Sigmoid colon (tissue), 7 donors: ENCODE results near the gene TRIP13. TPM values are rescaled to one million over a fixed set of nuclear protein-coding genes. Genes with fewer than 3 reads are reported as not detected.

ENCODE experiments used
- DNase-seq: peaks from one replicate; pipeline ENCODE4 v3.0.0-alpha.2; 2019
- H3K27ac ChIP-seq, 4 donors: fragments of 200-600 bp; sonication (generic); one replicate each; pipeline ENCODE4 v1.5.1; 2016 to 2019; ENCODE audit warnings: mild to moderate bottlenecking in 1 of 4
- H3K27me3 ChIP-seq, 3 donors: fragments of 200-600 bp; sonication (generic); one replicate each; pipeline ENCODE4 v1.5.1; 2019; ENCODE audit warnings: mild to moderate bottlenecking in 1 of 3
- H3K36me3 ChIP-seq, 4 donors: fragments of 200-600 bp; sonication (generic); one replicate each; pipeline ENCODE4 v1.5.1; 2016 to 2019
- H3K4me1 ChIP-seq, 4 donors: fragments of 200-600 bp; sonication (generic); one replicate each; pipeline ENCODE4 v1.5.1; 2017 to 2019
- H3K4me3 ChIP-seq, 4 donors: fragments of 200-600 bp; sonication (generic); one replicate each; pipeline ENCODE4 v1.5.1; 2017 to 2019; ENCODE audit warnings: mild to moderate bottlenecking in 2 of 4, moderate library complexity in 1 of 4
- H3K9me3 ChIP-seq, 4 donors: fragments of 200-600 bp in 3 of 4; sonication (generic) in 3 of 4; one replicate each; pipeline versions ENCODE4 v1.5.1 to v1.6.1; 2013 to 2019
- EP300 ChIP-seq, 4 donors: sonication (generic); formaldehyde crosslinking; IDR thresholded peaks; one replicate each; pipeline ENCODE4 v1.6.1; 2017; ENCODE audit warnings: antibody characterized with exemption in 4 of 4
- POLR2A ChIP-seq, 2 donors: fragments of 450-650 bp; IDR thresholded peaks; one replicate each; pipeline ENCODE4 v1.6.1; 2016; ENCODE audit warnings: antibody characterized with exemption in 2 of 2, mild to moderate bottlenecking in 2 of 2, moderate library complexity in 2 of 2
- POLR2AphosphoS5 ChIP-seq, 4 donors: sonication (generic); formaldehyde crosslinking; IDR thresholded peaks; one replicate each; pipeline ENCODE4 v1.6.1; 2017; ENCODE audit warnings: antibody characterized with exemption in 4 of 4
- WGBS, 2 donors: extraction: QIAGEN DNeasy Blood & Tissue Kit; methylation state at CpG; one replicate each; pipeline ENCODE4 v1.1.7; 2013; 5-methylcytosine and 5-hydroxymethylcytosine counted together
- intact Hi-C: fragments of 100-400 bp; cut with DNase I; formaldehyde crosslinking; loops from one replicate; pipeline ENCODE4 v1.15.1; 2023
- polyA plus RNA-seq, 3 donors: library from polyadenylated mRNA; stranded (reverse); fragments of 200-250 nt; gene quantifications; one replicate each; pipeline ENCODE4 v1.2.3, GENCODE V29; 2013
- total RNA-seq, 4 donors: library from RNA; depleted of rRNA; stranded (reverse); fragments of >200 nt; gene quantifications; one replicate each; pipeline ENCODE4 v1.1.0, GENCODE V29; 2016
- TF ChIP-seq, protein P1 (sequence below), 4 experiments: fragments of 450-650 bp in 3 of 4; fragments of 200-600 bp in 1 of 4; IDR thresholded peaks; one replicate each; pipeline ENCODE4 v1.5.1; 2016 to 2019; ENCODE audit warnings: antibody characterized with exemption in 4 of 4, mild to moderate bottlenecking in 3 of 4, moderate library complexity in 2 of 4
- donor health status: healthy with polysubstance abuse.
- donor health status: Bipolar disorder and iron deficiency.
- donor health status: healthy.

Gene TRIP13
- total and polyA plus RNA-seq, 7 donors, result 0.16 to 7.7 (median 1.0) TPM; not detected in 1

- intact Hi-C loops, result no loop called here
- no peaks in the 10 kb centered on the region for H3K36me3 ChIP-seq
- TF ChIP-seq POLR2AphosphoS5 (IDR thresholded peaks at IDR 0.05), result no peak
- no peak for TF ChIP-seq EP300 (IDR thresholded peaks at IDR 0.05)
- no peak for TF ChIP-seq POLR2A (IDR thresholded peaks at IDR 0.05)
- TF ChIP-seq, protein P1, sequence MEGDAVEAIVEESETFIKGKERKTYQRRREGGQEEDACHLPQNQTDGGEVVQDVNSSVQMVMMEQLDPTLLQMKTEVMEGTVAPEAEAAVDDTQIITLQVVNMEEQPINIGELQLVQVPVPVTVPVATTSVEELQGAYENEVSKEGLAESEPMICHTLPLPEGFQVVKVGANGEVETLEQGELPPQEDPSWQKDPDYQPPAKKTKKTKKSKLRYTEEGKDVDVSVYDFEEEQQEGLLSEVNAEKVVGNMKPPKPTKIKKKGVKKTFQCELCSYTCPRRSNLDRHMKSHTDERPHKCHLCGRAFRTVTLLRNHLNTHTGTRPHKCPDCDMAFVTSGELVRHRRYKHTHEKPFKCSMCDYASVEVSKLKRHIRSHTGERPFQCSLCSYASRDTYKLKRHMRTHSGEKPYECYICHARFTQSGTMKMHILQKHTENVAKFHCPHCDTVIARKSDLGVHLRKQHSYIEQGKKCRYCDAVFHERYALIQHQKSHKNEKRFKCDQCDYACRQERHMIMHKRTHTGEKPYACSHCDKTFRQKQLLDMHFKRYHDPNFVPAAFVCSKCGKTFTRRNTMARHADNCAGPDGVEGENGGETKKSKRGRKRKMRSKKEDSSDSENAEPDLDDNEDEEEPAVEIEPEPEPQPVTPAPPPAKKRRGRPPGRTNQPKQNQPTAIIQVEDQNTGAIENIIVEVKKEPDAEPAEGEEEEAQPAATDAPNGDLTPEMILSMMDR (IDR thresholded peaks at IDR 0.05), result no peak
- whole genome bisulfite sequencing, 2 donors, result 64 to 80% methylated on average over 24 of the region's 24 CpGs
- H3K27me3 ChIP-seq, result peaks cover 0 to 3% (median 0%) of the 10 kb centered on the region in 3 donors
- H3K9me3 ChIP-seq, result no peaks in the 10 kb centered on the region
- peaks cover 0 to 27% (median 21%) of the 10 kb centered on the region in 4 donors for H3K4me1 ChIP-seq
- no peak overlapping the region for H3K27ac ChIP-seq
- DNase-seq, result no peak
- H3K4me3 ChIP-seq, result no peak overlapping the region
These were observed 61.1 kb downstream of the TRIP13 start for GRCh38 chr5:953535-954449.

DNA sequence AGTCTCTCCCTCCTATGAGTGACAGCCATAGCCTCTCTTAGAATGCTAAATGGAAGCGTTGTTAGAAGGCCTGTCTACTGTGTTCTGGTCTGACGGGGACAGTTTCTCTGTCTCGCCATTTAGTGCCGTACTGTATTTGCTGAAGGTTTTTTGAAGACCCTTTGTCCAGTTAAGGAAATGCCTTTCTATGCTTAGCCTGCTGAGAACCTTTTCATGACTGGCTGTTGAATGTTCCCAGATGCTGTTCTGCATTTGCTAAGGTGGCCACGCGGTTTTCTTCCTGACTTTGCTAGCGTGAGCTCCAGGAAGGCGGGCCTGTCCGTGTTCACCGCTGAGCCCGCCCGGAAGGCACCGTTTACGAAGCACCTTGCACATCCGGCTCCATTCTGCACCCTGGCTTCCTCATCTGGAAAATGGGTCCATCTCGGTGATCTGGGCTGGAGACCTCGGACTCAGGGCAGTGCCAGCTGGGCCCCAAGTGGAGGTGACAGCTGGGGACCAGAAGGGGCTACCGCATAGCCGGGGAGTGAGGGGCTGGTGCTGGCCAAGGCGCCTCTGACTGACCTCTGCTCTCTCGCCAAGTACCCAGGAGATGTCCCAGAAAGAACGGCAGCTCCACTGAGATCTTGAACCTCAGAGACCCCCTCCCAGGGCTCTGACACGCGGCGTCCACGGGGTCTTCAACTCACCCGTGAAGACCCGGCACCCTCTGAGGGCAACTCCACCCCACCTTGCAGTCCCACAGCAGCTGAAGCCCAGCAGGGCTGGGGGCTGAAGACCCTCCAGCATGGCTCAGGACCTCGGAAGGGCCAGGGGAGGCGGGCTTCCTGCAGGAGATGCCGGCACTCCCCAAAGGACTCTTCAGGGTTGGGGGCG is 63.4 kb downstream of the TRIP13 start:
- no peaks in the 10 kb centered on the region for H3K9me3 ChIP-seq
- no peaks in the 10 kb centered on the region for H3K36me3 ChIP-seq
- peaks cover 0 to 3% (median 0%) of the 10 kb centered on the region in 3 donors for H3K27me3 ChIP-seq
- peaks cover 0 to 32% (median 24%) of the 10 kb centered on the region in 4 donors for H3K4me1 ChIP-seq
- TF ChIP-seq POLR2AphosphoS5 (IDR thresholded peaks at IDR 0.05) (no peak), POLR2A (IDR thresholded peaks at IDR 0.05) (no peak), EP300 (IDR thresholded peaks at IDR 0.05) (no peak)
- TF ChIP-seq, protein P1 (IDR thresholded peaks at IDR 0.05), result no peak
- intact Hi-C loops, result no loop called here
- 87 to 89% methylated on average over 32 of the region's 32 CpGs for WGBS, 2 donors
- no peak for DNase-seq
- no peak overlapping the region for H3K4me3 ChIP-seq
- peak overlapping the region in 3 of 4 donors; percentile 50 to 64 (median 64) for H3K27ac ChIP-seq

GRCh38 chr5:956941-957747 is 64.5 kb downstream of the TRIP13 start:
- 45 to 61% methylated on average over 26 of the region's 26 CpGs for WGBS, 2 donors
- intact Hi-C loops, result no loop called here
- peaks cover 0 to 34% (median 24%) of the 10 kb centered on the region in 4 donors for H3K4me1 ChIP-seq
- no peaks in the 10 kb centered on the region for H3K27me3 ChIP-seq
- TF ChIP-seq POLR2A (IDR thresholded peaks at IDR 0.05) (no peak), POLR2AphosphoS5 (IDR thresholded peaks at IDR 0.05) (peak in 1 of 4 donors; percentile 46), EP300 (IDR thresholded peaks at IDR 0.05) (no peak)
- TF ChIP-seq, protein P1 (IDR thresholded peaks at IDR 0.05), result peak in 1 of 4 experiments; percentile 15
- H3K9me3 ChIP-seq, result no peaks in the 10 kb centered on the region
- H3K36me3 ChIP-seq, result no peaks in the 10 kb centered on the region
- peak overlapping the region; percentile 50 to 64 (median 60) for H3K27ac ChIP-seq
- H3K4me3 ChIP-seq, result no peak overlapping the region
- DNase-seq, result no peak
